GM20431 (cell line): ENCODE measurements around the gene GATC.

ENCODE experiments used
- in situ Hi-C: fragments of 300-500 bp; cut with MseI, MboI; formaldehyde crosslinking; loops from one replicate; pipeline ENCODE4 v1.15.0; 2020; ENCODE audit warnings: low sequenced_read_pairs; ENCODE audit not compliant: unreplicated experiment

The GATC gene

DNA sequence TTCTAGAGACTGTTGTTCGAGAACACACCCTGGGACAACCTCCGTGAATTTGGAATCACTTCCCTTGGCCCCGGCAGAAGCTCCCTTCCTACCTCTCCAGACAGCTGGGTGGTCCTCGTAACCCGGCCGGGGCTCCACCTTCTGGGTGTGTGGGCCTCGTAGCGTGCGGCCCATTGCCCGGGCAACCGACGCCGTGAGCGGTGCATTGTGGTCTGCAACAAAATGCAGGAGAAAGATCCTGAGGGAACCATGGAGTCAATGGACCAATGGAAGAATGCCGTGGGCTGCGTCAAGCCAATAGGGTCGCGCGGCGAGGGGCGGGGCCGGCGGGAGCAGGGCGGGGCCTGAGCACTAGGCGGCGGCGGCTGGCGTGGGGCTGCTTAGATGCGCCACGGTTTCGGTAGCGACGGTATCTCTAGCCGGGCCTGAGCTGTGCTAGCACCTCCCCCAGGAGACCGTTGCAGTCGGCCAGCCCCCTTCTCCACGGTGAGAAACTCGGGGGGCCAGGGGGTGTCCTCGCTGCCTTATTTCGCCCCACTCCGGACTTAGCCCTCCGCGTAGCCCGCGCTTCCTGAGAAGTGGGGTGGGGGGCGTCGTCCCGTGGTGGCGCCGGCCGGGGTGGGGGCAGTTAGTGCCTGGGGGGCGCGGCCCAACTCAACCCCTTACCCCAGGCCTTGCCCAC is 49.6 kb downstream of the GATC start, which contains the start of gene DYNLL1:
DYNLL1 (plus strand) TSS at position 383 of the 682 bp plus-strand sequence. CDS start 309 bp downstream, outside the sequence.
- in situ Hi-C loops, result no loop called here

DNA sequence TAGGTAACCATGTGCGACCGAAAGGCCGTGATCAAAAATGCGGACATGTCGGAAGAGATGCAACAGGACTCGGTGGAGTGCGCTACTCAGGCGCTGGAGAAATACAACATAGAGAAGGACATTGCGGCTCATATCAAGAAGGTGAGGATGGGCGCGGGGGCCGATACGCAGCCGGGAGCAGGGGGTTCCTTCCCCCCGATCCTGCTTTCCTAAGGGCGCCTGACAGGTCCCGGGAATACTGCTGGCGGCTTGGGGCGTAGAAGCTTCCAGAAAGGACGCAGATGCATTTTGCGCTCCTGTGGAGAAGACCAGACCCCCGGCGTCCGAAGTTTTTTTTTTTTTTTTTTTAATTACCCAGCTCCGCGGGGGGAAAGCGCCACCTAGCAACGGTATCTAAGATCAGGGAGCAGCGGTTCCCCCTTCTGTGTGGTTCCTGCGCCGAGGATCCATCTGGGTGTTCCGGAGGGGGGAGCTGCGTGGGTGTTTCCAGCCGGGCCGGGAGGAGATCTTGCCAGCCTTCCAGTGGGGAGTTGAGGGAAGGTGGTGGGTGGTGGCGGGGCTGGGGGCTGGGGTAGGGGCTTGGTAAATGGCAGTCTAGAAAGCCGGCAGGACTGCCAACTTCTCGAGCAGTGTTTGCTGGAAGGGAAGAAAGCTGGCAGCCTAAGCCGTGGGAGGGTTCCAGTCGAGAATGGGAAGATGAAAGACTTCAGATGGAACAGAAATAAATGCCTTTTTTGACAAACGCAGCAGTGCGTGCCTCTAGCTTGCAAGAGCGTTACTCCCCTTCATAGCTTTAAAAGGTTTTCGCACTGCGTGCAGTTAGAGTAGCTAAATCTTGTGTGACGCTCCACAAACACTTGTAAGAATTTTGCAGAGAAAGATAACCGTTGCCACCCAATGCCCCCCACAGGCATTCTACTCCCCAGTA is 50.4 kb downstream of the GATC start:
- in situ Hi-C loops, result no loop called here

DNA sequence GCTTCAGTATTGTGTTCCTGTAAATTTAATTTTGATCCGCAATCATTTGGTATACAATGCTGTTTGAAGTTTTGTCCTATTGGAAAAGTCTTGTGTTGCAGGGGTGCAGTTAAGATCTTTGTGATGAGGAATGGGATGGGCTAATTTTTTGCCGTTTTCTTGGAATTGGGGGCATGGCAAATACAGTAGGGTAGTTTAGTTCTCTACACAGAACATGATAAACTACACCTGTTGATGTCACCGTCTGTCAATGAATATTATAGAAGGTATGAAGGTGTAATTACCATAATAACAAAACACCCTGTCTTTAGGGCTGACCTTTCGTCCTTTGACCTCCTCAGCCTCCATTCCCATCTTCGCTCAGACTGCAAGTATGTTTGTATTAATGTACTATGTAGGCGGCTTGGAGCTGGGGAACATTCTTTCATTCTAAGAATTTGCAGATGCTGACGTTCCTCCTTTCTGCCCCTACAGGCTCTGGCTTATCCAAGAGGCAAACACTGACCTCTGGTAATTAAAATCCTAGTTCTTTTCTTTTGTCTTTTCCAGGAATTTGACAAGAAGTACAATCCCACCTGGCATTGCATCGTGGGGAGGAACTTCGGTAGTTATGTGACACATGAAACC is 51.4 kb downstream of the GATC start:
- in situ Hi-C loops, result no loop called here

DNA sequence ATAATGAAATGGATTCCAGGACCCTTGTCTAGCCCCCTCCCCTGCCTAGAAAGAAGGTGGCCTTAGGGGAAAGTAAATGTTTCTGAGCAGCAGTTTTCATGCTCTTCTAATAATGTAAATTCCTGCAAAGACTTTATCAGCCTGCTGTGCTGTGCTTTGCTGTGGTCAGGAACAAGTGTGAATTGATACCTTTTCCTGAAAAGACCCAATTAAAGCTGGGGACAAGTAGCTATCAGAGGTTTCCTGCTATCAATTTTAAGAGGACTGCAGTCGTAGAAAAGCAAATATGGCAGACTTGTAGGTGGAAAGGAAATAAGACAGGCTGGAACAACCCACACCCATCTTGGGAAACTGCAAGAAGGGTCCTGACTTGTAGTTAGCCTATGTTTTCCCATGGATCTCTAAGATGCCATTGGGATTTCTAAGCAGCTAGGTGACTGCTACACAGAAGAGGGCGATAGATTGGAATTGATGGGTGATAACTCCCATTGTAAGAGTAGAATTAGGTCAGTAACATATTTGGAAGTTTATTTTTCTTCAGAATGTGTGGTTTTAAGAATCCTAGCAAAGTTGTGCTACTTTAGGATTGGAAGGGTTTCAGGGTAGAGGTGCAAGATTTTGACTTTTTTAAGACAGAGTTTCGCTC is 52.7 kb downstream of the GATC start:
- in situ Hi-C loops, result no loop called here

DNA sequence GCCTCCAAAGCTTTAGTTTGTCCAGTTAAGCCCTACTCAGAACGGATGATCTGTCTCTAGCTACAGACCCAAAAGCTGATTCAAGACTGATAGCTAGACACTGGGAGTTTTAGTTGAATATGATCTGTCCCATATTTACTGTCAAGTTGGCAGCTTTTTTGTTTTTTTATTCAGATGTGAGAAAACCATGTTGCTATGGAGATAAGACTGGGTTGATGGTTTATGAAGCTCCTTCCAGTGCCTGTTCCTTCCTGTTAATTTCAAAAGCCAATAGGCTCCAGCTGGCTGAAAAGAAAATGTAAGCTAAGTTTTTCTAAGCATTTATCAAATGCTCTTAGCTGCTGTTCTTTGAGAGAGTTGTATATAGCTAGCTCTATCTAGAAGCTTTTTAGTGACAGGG is 54.3 kb downstream of the GATC start:
- in situ Hi-C loops, result no loop called here

DNA sequence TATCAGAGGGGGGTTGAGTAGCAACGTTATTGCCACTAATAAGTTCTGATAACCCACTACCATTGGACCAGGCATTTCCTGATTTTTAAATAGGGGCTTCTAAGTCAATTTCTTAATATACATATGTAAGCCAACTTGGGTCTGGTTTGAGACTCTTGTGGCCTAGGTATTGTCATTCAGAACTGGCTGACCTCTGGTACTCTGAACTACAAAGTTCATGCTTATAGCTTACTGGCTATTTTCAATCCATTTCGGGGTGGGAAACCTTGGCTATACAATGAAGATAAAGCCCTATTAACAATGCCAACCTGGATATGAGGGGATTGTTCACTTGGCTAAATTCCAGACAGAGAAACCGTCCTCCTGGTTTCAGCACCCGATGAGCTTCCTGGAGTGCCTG is 58.3 kb downstream of the GATC start:
- in situ Hi-C loops, result no loop called here

DNA sequence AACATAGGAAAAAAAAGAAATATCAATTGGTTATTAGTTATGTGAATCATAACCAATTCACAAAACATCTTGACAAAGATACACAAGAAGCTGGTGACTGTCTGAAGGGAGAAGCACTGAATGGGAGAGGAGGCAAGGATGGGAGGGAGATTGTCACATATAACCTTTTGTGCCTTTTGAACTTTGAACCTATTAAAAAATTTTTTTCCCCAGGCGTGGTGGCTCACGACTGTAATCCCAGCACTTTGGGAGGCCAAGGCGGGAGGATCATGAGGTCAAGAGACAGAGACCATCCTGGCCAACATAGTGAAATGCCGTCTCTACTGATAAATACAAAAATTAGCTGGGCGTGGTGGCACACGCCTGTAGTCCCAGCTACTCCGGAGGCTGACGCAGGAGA is 62.3 kb downstream of the GATC start:
- in situ Hi-C loops, result no loop called here
